Measurements from ENCODE around the gene HBD.

- TF ChIP-seq, protein P1, sequence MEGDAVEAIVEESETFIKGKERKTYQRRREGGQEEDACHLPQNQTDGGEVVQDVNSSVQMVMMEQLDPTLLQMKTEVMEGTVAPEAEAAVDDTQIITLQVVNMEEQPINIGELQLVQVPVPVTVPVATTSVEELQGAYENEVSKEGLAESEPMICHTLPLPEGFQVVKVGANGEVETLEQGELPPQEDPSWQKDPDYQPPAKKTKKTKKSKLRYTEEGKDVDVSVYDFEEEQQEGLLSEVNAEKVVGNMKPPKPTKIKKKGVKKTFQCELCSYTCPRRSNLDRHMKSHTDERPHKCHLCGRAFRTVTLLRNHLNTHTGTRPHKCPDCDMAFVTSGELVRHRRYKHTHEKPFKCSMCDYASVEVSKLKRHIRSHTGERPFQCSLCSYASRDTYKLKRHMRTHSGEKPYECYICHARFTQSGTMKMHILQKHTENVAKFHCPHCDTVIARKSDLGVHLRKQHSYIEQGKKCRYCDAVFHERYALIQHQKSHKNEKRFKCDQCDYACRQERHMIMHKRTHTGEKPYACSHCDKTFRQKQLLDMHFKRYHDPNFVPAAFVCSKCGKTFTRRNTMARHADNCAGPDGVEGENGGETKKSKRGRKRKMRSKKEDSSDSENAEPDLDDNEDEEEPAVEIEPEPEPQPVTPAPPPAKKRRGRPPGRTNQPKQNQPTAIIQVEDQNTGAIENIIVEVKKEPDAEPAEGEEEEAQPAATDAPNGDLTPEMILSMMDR (IDR thresholded peaks at IDR 0.05): no peak
- no peak for TF ChIP-seq POLR2A (IDR thresholded peaks at IDR 0.05)
These were observed 36.7 kb downstream of the HBD start for GRCh38 chr11:5197536-5197935.

Data from heart left ventricle (tissue), 13 donors.